ENCODE data around the gene PRXL2A.
A peak's percentile ranks its signal among the peaks of the same experiment; 100 is the strongest.

PRXL2A gene

GRCh38 chr10:80459047-80459865 is 50.9 kb downstream of the PRXL2A start:
- peak; percentile 74 to 75 for DNase-seq (ENCODE audit: low read depth in 2 of 2)
- TF ChIP-seq CTCF (IDR thresholded peaks at IDR 0.05; ENCODE audit: low read depth, low read length), result peak; percentile 9
- H3K4me3 ChIP-seq (replicated peaks in 1 of 2; ENCODE audit: low read depth in 2 of 2, low read length in 2 of 2), result peak overlapping the region in 1 of 2 donors; percentile 4

DNA sequence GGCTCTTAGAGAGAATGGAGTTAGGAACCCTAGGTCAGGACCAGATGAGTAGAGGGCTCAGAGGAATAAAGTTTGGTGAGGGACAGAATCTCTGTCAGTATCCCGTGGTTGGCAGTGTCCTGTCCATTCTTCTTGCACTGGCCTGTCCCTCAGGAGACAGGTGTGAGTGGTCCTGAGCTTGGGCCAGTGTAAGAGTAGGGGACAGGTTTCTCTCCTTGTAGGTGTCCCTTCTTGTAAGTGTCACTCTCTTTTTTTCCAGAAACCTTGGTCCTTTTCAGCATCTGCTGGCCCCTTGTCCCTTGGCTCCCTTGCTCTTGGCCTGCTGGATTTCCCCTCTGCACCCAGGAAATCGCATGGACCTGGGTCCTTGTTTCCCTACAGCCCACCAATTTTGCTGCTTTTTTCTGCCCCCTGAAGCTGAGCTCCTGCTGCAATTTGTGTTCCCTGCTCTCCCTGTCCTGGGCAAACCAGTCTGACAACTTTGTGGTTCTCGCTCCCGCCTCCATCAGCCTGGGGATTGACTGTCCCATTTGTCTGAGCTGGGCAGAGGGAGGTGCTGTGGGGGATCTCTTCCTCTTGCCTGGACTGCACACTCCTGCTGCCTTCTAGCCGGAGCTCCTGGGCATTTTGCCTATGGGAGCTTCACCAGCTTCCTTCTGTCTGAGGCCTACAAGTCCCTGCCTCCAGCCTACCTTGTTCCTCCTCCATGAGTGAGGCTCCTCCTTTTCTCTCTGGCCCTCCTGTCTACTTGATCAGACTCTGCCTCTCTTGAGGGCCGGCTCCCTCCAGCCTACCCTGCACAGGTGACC is 52.3 kb downstream of the PRXL2A start:
- DNase-seq (ENCODE audit: low read depth in 2 of 2), result peak; percentile 39 to 82
- H3K4me3 ChIP-seq (replicated peaks in 1 of 2; ENCODE audit: low read depth in 2 of 2, low read length in 2 of 2), result no peak overlapping the region
- no peak for TF ChIP-seq CTCF (IDR thresholded peaks at IDR 0.05; ENCODE audit: low read depth, low read length)

GRCh38 chr10:80461208-80462183 is 53.1 kb downstream of the PRXL2A start:
- peak; percentile 49 to 60 for DNase-seq (ENCODE audit: low read depth in 2 of 2)
- H3K4me3 ChIP-seq (replicated peaks in 1 of 2; ENCODE audit: low read depth in 2 of 2, low read length in 2 of 2), result no peak overlapping the region
- TF ChIP-seq CTCF (IDR thresholded peaks at IDR 0.05; ENCODE audit: low read depth, low read length), result no peak

- no peak for TF ChIP-seq CTCF (IDR thresholded peaks at IDR 0.05; ENCODE audit: low read depth, low read length)
- DNase-seq (ENCODE audit: low read depth in 2 of 2), result peak; percentile 65 to 73
- H3K4me3 ChIP-seq (replicated peaks in 1 of 2; ENCODE audit: low read depth in 2 of 2, low read length in 2 of 2), result no peak overlapping the region
Measured at GRCh38 chr10:80462299-80462980, 54.1 kb downstream of the PRXL2A start.

DNA sequence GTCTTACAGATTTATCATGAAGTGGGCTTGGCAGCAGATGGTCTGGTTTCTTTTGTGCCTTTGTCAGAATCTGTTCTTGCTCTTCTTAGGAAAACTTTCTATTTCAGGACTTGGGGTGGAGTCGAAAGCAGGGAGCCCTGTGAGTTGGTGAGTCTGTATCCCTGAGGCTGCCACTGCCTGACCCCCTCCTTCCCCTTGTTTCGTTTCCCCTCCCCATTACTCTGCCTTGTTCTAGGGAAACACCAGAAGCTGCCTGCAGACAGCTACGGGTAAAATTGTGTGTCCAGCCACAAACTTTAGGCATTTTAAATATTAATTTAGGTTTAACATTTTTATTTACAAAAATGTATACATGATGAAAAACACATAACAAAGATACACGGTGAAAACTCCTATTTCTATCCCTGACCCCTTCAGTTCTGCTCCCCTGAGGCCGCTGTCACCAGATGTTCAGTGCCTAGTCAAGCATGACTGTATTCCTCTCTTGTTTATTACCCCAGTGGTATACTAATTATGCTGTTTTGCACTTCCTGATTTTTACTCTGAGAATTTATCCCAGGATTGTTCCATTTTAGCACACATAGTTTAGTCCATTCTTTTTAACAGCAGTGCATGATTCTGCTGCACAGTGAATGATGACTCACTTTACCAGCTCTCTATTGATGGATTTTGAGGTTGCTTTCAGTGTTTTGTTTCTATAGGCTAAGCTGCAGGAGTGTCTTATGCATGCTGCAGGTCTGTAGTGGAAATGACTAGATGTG is 54.8 kb downstream of the PRXL2A start:
- no peak overlapping the region for H3K4me3 ChIP-seq (replicated peaks in 1 of 2; ENCODE audit: low read depth in 2 of 2, low read length in 2 of 2)
- DNase-seq (ENCODE audit: low read depth in 2 of 2), result peak in 1 of 2 donors; percentile 67
- TF ChIP-seq CTCF (IDR thresholded peaks at IDR 0.05; ENCODE audit: low read depth, low read length), result no peak
